AG09309 (cell line): ENCODE results near the gene NTMT1.

Source experiments
- DNase-seq: peaks from one replicate; pipeline ENCODE4 v3.0.0-alpha.2; 2010; ENCODE audit warnings: low read depth
- H3K4me3 ChIP-seq: 2 replicates; pipeline ENCODE4 v1.5.1; 2011; ENCODE audit warnings: mild to moderate bottlenecking, low read depth, low read length, moderate library complexity; ENCODE audit not compliant: control insufficient read depth
- TF ChIP-seq, protein P1 (sequence below): IDR thresholded peaks from 2 replicates; pipeline ENCODE4 v1.5.1; 2011; ENCODE audit warnings: mild to moderate bottlenecking, low read depth, low read length, inconsistent platforms; ENCODE audit not compliant: insufficient read depth, control insufficient read depth; ENCODE audit errors: missing control alignments

The NTMT1 gene

DNA sequence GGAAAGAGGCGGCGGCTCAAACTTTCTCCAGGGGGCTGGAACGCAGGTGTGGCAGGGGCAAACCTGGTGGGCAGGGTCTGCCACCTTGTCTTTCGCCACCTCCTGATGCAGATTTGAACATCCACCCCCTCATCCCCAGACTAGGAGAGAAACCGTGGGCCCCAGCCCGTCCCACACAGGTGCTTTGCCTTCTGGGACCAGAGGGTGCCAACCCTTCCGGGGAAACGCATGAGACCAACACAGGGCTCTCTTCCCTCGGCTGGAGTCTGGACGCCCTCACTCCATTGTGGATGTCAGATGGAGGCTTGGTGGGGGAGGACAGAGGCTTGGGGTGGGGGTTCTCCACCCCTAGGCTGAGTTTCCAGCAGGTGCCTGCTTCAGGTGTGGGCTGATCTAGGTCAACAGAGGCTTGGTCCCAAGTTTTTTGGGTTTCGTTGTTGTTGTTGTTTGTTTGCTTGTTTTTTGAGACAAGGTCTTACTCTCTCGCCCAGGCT, 14.6 kb upstream of the NTMT1 start:
- no peak for DNase-seq
- TF ChIP-seq, protein P1, sequence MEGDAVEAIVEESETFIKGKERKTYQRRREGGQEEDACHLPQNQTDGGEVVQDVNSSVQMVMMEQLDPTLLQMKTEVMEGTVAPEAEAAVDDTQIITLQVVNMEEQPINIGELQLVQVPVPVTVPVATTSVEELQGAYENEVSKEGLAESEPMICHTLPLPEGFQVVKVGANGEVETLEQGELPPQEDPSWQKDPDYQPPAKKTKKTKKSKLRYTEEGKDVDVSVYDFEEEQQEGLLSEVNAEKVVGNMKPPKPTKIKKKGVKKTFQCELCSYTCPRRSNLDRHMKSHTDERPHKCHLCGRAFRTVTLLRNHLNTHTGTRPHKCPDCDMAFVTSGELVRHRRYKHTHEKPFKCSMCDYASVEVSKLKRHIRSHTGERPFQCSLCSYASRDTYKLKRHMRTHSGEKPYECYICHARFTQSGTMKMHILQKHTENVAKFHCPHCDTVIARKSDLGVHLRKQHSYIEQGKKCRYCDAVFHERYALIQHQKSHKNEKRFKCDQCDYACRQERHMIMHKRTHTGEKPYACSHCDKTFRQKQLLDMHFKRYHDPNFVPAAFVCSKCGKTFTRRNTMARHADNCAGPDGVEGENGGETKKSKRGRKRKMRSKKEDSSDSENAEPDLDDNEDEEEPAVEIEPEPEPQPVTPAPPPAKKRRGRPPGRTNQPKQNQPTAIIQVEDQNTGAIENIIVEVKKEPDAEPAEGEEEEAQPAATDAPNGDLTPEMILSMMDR: no peak
- peak overlapping the region; percentile 64 for H3K4me3 ChIP-seq

DNA sequence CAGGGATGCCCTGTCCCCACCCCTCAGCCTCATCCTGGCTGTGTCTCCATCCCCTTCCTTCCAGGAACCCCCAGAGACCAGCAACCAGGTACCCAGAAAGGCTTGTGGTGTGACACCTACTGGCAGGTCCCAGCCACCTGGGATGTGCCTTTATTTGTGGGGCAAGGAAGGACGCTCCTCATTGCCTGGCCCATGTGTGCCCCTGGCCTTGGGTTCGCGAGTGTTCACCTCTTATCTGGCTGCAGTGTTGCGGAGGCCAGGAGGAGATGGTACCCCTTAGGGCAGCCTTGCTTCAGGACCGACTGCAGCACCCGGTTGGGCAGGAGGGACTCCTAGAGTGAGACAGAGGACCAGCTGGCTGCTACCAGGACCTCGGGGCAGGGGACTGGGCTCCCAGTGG, 13.8 kb upstream of the NTMT1 start:
- H3K4me3 ChIP-seq: no peak overlapping the region
- TF ChIP-seq, protein P1: no peak
- no peak for DNase-seq

GRCh38 chr9:129612815-129613519, 13.0 kb upstream of the NTMT1 start:
- no peak for DNase-seq
- no peak overlapping the region for H3K4me3 ChIP-seq
- TF ChIP-seq, protein P1: no peak

DNA sequence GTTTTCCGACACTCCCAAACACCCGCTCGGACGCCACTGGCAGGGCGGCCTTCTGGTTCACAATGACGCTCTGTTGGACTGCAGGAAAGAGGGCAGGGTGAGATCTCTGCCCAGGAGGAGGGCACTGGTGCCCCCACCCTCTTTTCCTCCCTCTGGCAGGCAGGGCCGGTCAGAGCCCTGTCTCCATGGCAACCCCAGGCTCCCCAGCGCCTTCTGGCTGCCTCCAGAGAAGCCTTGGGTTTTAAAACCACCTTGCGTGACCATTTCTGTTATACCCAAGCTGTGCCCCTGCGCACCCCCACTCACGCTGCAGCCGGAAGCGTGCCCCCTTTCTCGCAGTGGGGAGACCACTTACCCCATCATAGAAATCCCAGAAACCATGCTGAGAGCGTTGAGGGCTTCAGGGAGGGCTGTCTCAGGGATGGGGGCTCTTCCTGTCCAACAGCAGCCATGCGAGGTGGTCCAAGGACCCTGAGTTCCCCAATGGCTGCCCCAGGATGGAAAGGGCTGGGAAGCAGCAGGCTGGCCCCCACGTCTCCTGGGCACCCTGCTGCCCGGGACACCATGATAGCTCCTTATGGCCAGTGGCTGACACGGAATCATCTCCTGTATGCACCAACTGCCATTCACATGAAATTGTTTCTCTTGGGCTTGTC, 12.3 kb upstream of the NTMT1 start:
- TF ChIP-seq, protein P1: no peak
- no peak for DNase-seq

DNA sequence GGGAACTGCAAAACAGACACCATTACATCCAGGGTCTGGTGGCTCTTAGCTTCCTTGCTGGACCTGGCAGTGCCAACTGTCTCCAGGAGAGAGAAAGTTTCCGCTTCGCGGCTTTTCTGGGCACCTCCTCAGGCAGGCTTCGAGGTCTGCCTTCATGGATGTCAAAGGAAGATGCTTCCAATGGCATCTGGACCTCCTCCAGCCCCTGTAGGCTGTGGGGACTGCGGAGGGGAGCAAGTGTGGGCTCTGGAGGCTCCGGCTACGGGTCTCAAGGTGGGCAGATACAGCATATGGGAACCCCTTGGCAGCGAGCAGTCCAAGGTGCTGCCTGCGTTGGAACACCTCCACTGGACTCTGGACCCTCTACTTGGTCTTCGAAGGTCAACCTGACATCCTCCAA, 11.0 kb upstream of the NTMT1 start:
- DNase-seq: no peak
- TF ChIP-seq, protein P1: no peak

More for the DNA sequence above, 12.3 kb upstream of the NTMT1 start:
- no peak overlapping the region for H3K4me3 ChIP-seq

GRCh38 chr9:129615407-129616285, 10.3 kb upstream of the NTMT1 start:
- H3K4me3 ChIP-seq: no peak overlapping the region
- TF ChIP-seq, protein P1: no peak
- DNase-seq: no peak

More for the DNA sequence above, 11.0 kb upstream of the NTMT1 start:
- H3K4me3 ChIP-seq: no peak overlapping the region
